Activated naive CD8-positive, alpha-beta T cell (primary cell): ENCODE measurements around the gene COMMD8.

Experiments used
- H3K27ac Mint-ChIP-seq: one replicate; pipeline ENCODE4 v1.8.0; 2021; ENCODE audit warnings: mixed read lengths
- H3K27me3 Mint-ChIP-seq: one replicate; pipeline ENCODE4 v1.8.0; 2021; ENCODE audit warnings: mixed read lengths
- H3K36me3 Mint-ChIP-seq: one replicate; pipeline ENCODE4 v1.8.0; 2021; ENCODE audit warnings: mixed read lengths
- H3K4me1 Mint-ChIP-seq: one replicate; pipeline ENCODE4 v1.8.0; 2021; ENCODE audit warnings: low read depth, mixed read lengths
- H3K4me3 Mint-ChIP-seq: one replicate; pipeline ENCODE4 v1.8.0; 2021; ENCODE audit warnings: mild to moderate bottlenecking, mixed read lengths
- H3K9me3 Mint-ChIP-seq: one replicate; pipeline ENCODE4 v1.8.0; 2021; ENCODE audit warnings: low read depth, mixed read lengths

The COMMD8 gene

DNA sequence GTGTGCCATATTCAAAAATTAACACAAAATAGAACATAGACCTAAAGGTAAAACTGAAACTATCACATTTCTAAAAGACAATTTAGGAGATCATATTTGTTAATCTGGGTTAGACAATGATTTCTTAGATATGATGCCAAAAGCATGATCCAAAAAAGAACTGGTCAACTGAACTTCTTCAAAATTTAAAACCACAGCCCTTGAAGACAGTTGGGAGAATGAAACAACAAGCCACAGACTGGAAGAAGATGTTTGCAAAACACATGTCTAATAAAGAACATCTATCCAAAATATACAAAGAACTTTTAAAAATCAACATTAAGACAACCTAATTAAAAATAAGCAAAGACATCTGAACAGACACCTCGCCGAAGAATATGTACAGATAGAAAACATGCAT lies 19.5 kb downstream of the COMMD8 start:
- Mint-ChIP-seq H3K9me3 (no peaks in the 10 kb centered on the region), H3K4me3 (no peak overlapping the region), H3K27me3 (no peaks in the 10 kb centered on the region), H3K4me1 (peaks cover 5% of the 10 kb centered on the region), H3K36me3 (peaks cover 5% of the 10 kb centered on the region), H3K27ac (no peak overlapping the region)

GRCh38 chr4:47442980-47443379 lies 20.5 kb downstream of the COMMD8 start:
- Mint-ChIP-seq H3K27me3 (no peaks in the 10 kb centered on the region), H3K27ac (no peak overlapping the region), H3K4me1 (peaks cover 5% of the 10 kb centered on the region), H3K9me3 (no peaks in the 10 kb centered on the region), H3K4me3 (no peak overlapping the region), H3K36me3 (peaks cover 4% of the 10 kb centered on the region)

GRCh38 chr4:47434931-47435330 lies 28.6 kb downstream of the COMMD8 start:
- Mint-ChIP-seq H3K4me3 (no peak overlapping the region), H3K9me3 (no peaks in the 10 kb centered on the region), H3K36me3 (peaks cover 2% of the 10 kb centered on the region), H3K27me3 (peaks cover 3% of the 10 kb centered on the region), H3K27ac (no peak overlapping the region), H3K4me1 (no peaks in the 10 kb centered on the region)

DNA sequence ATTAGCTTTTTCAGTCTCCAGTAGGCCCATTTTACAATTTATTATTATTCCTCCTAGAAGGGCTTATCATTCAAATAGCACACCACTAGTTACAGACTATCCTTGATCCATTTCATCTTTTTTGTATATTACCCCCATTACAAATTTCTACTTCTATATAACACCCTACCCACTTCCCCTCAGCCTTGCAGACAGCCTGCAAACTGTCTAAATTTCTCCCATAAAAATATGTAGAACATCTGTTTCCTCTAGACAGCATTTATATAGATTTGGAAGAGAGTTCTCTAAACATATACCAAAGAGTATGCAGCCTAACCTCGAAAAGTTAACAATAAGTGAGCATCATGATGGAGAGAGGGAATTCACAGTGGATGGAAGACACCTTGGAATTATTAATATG lies 30.8 kb downstream of the COMMD8 start:
- Mint-ChIP-seq H3K9me3 (no peaks in the 10 kb centered on the region), H3K4me1 (no peaks in the 10 kb centered on the region), H3K4me3 (no peak overlapping the region), H3K27ac (no peak overlapping the region), H3K36me3 (peaks cover 2% of the 10 kb centered on the region), H3K27me3 (peaks cover 3% of the 10 kb centered on the region)

DNA sequence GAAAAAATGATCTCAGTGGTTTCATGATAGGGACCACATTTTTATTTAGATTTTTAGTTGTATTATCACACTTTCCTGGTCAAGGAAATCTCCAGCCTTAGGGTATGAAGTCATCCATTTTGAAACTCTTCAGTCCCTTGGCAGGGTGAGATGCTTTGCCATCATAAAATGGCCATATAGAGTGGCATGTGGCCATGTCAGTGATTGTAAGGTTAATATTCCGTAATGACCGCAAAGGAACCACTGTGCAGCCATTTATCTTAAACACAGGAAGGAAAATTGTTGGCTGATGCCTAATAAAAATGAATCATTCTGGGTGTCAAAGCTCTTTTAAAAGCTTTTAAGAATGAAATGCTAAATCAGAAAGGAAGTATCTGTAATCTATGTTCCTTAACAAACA lies 35.6 kb downstream of the COMMD8 start:
- Mint-ChIP-seq H3K9me3 (no peaks in the 10 kb centered on the region), H3K4me1 (no peaks in the 10 kb centered on the region), H3K27ac (no peak overlapping the region)

DNA sequence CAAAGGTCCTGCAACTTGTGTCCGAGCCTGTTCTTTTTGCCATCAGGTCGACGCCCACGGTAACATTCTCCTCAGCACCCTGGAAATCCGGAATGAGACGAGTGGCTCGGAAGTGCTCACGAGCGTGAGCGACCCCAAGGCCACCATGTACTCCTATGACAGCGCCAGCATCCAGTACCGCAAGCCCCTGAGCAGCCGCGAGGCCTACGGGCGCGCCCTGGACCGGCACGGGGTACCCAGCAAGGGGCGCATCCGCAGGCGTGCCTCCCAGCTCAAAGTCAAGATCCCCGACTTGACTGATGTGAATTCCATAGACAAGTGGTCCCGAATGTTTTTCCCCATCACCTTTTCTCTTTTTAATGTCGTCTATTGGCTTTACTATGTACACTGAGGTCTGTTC lies 37.9 kb downstream of the COMMD8 start:
- Mint-ChIP-seq H3K4me3 (no peak overlapping the region), H3K27me3 (peaks cover 4% of the 10 kb centered on the region), H3K4me1 (no peaks in the 10 kb centered on the region), H3K36me3 (no peaks in the 10 kb centered on the region), H3K27ac (no peak overlapping the region), H3K9me3 (no peaks in the 10 kb centered on the region)

More for the DNA sequence above, 35.6 kb downstream of the COMMD8 start:
- Mint-ChIP-seq H3K27me3 (no peaks in the 10 kb centered on the region), H3K4me3 (no peak overlapping the region), H3K36me3 (no peaks in the 10 kb centered on the region)

DNA sequence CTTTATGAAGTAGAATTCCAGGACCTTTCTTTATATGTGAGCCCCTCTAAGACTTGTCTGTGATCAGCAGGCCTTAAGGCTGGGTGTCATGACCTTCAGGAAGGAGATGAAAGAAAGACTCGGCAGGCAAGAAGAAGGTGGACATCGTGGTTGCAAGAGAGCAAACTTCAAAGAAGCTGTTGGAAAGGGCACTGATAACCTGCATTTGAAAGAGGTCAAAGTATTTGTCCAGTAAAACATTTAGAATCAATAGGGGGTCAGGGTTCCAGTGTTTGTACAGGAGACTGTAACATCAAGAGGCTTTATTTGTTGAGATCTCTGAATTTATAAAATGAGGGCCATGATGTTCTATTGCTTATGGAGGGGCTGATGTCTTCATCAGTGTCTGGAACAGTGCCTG lies 44.2 kb downstream of the COMMD8 start:
- Mint-ChIP-seq H3K4me1 (no peaks in the 10 kb centered on the region), H3K36me3 (no peaks in the 10 kb centered on the region), H3K4me3 (no peak overlapping the region), H3K27ac (no peak overlapping the region), H3K9me3 (no peaks in the 10 kb centered on the region), H3K27me3 (peaks cover 4% of the 10 kb centered on the region)

DNA sequence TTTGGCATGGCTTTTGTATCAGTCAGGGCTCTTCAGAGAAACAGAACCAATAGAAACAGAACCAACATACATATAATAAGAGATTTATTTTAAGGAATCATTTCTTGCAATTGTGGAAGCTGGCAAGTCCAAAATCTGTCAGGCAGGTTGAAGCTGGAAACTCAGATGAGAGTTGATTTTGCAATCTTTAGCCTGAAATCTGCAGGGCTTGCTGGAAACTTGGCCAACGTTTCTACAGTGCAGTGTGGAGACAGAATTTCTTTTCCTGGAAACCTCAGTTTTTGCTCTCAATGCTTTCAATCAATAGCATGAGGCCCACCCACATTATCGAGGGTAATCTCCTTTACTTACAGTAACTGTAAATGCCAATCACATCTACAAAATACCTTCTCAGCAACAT lies 45.4 kb downstream of the COMMD8 start:
- H3K36me3 Mint-ChIP-seq: no peaks in the 10 kb centered on the region

GRCh38 chr4:47415719-47416118 lies 47.8 kb downstream of the COMMD8 start:
- no peak overlapping the region for H3K27ac Mint-ChIP-seq
- no peaks in the 10 kb centered on the region for H3K4me1 Mint-ChIP-seq

More for the DNA sequence above, 45.4 kb downstream of the COMMD8 start:
- Mint-ChIP-seq H3K4me3 (no peak overlapping the region), H3K4me1 (no peaks in the 10 kb centered on the region), H3K27me3 (peaks cover 4% of the 10 kb centered on the region), H3K27ac (no peak overlapping the region), H3K9me3 (no peaks in the 10 kb centered on the region)

DNA sequence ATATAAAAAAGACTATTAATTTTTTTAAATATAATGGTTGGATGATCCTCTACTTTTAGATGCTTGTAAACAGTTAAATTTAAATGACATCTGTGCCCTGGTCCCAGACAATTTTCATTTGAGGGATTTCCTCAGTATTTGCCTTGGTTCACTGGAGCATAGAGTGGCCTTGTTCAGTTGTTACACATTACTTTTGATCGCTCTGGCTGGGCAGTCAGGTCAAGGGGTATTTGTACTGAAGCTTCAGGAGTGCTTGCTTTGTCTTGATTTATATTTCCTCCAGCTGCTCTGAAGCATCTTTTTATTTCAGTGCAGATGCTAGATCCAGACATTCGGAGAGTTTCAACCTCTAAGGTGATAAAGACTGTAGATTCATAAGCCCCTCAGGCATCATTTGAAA lies 50.0 kb downstream of the COMMD8 start:
- H3K27me3 Mint-ChIP-seq: no peaks in the 10 kb centered on the region
- no peaks in the 10 kb centered on the region for H3K4me1 Mint-ChIP-seq
- H3K9me3 Mint-ChIP-seq: no peaks in the 10 kb centered on the region
- no peaks in the 10 kb centered on the region for H3K36me3 Mint-ChIP-seq
- no peak overlapping the region for H3K4me3 Mint-ChIP-seq
- H3K27ac Mint-ChIP-seq: no peak overlapping the region

More at GRCh38 chr4:47415719-47416118, 47.8 kb downstream of the COMMD8 start:
- Mint-ChIP-seq H3K4me3 (no peak overlapping the region), H3K27me3 (no peaks in the 10 kb centered on the region), H3K36me3 (no peaks in the 10 kb centered on the region), H3K9me3 (no peaks in the 10 kb centered on the region)

DNA sequence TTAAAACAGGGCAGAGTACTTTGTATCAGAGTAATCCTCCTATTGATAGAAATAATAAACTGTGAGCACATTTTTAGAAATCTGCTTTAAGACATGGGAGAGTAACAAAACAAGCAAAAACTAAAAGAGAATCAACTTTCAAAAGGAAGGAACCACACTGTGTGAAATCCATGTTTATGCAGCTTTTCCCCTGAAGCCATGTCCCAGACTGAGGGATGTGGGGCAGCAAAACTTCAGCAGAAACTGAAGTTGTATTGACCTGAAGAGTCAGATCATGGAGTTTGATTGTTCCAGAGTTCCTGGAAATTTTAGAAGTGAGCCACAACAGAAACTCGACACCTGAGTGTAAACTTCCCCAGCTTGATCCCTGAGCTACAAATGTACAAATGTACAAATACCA lies 53.2 kb downstream of the COMMD8 start:
- no peaks in the 10 kb centered on the region for H3K36me3 Mint-ChIP-seq
- no peaks in the 10 kb centered on the region for H3K4me1 Mint-ChIP-seq
- H3K4me3 Mint-ChIP-seq: no peak overlapping the region
- H3K9me3 Mint-ChIP-seq: no peaks in the 10 kb centered on the region
- peaks cover 2% of the 10 kb centered on the region for H3K27me3 Mint-ChIP-seq
- no peak overlapping the region for H3K27ac Mint-ChIP-seq

DNA sequence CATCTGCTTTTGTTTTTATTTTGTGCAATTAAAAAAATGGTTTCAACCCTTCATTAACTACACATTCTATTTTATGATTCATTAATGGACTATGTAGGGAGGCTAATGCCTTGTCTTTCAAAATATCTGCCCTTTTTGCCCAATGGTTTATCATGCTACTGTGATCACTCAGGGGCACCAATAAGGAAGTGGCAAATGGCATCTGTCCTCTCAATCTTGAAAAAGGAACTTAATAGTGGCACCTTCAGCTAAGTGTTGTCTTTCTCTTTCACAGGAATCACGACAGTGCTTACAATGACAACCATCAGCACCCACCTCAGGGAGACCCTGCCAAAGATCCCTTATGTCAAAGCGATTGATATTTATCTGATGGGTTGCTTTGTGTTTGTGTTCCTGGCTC lies 57.1 kb downstream of the COMMD8 start:
- Mint-ChIP-seq H3K27me3 (peaks cover 2% of the 10 kb centered on the region), H3K9me3 (no peaks in the 10 kb centered on the region), H3K36me3 (no peaks in the 10 kb centered on the region), H3K4me3 (no peak overlapping the region), H3K27ac (no peak overlapping the region), H3K4me1 (no peaks in the 10 kb centered on the region)
